WI38 (cell line): ENCODE measurements around the gene ANKRD11.

Source experiments
- H3K4me3 ChIP-seq: 2 replicates; pipeline ENCODE4 v1.5.1; 2011; ENCODE audit warnings: low read depth, mild to moderate bottlenecking, control low read depth, low read length
- TF ChIP-seq, protein P1 (sequence below): IDR thresholded peaks from 2 replicates; pipeline ENCODE4 v1.5.1; 2012; ENCODE audit warnings: low read depth, mild to moderate bottlenecking, control low read depth, low read length

The ANKRD11 gene

DNA sequence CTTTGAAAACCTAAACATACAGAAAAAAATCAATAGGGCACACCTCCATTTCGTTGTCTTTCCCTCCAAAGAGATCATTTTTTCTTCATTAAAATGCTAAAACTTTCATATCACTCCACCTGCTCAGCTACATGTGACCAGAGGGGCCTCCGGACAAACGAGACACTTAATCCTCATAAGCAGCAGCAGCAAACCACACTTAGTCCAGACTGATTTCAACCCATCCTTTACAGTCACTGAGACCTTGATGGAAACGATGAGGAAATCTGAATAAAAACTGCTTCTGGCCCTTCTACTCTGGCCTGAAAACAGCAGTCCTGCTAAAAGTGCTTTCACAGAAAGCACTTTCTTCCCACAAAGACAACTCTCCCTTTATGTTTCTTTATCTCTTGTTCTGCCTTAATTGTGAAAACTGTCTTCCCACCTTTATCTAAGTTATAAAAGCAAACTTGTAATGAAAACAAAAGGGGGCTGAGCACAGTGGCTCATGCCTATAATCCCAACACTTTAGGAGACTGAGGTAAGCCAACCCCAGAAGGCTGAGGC lies 4.6 kb downstream of the ANKRD11 start:
- TF ChIP-seq, protein P1, sequence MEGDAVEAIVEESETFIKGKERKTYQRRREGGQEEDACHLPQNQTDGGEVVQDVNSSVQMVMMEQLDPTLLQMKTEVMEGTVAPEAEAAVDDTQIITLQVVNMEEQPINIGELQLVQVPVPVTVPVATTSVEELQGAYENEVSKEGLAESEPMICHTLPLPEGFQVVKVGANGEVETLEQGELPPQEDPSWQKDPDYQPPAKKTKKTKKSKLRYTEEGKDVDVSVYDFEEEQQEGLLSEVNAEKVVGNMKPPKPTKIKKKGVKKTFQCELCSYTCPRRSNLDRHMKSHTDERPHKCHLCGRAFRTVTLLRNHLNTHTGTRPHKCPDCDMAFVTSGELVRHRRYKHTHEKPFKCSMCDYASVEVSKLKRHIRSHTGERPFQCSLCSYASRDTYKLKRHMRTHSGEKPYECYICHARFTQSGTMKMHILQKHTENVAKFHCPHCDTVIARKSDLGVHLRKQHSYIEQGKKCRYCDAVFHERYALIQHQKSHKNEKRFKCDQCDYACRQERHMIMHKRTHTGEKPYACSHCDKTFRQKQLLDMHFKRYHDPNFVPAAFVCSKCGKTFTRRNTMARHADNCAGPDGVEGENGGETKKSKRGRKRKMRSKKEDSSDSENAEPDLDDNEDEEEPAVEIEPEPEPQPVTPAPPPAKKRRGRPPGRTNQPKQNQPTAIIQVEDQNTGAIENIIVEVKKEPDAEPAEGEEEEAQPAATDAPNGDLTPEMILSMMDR, result no peak
- H3K4me3 ChIP-seq, result no peak overlapping the region

GRCh38 chr16:89484923-89485679 lies 5.3 kb downstream of the ANKRD11 start:
- TF ChIP-seq, protein P1, result no peak
- H3K4me3 ChIP-seq, result no peak overlapping the region

DNA sequence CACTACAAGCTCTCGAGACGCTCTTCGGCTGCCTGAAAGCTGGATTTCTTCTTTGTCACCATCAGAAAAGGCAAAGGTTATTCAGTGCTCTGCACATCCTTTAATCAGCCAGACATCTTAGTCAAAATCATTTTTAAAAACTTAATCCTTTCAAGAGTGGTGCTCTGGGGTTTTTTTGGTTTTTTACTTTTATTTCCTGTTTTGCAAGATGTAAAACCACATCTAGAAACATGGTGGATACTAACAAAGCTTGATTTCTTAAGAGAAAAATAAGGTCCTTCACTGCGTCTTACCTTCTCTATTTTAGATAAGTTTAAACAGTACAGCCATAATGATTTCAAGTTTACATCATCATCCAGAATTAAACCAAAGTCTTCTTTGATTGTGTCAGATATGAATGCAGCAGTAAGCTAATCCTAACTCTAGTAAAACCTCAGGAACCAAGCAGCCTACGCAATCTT lies 6.3 kb downstream of the ANKRD11 start:
- TF ChIP-seq, protein P1, result no peak
- H3K4me3 ChIP-seq, result no peak overlapping the region

- no peak overlapping the region for H3K4me3 ChIP-seq
- TF ChIP-seq, protein P1, result no peak
Measured at GRCh38 chr16:89482817-89483205, 7.5 kb downstream of the ANKRD11 start.

- TF ChIP-seq, protein P1, result no peak
- H3K4me3 ChIP-seq, result no peak overlapping the region
Measured at GRCh38 chr16:89482150-89482816, 8.1 kb downstream of the ANKRD11 start.

GRCh38 chr16:89481356-89481955 lies 8.9 kb downstream of the ANKRD11 start:
- TF ChIP-seq, protein P1, result no peak
- no peak overlapping the region for H3K4me3 ChIP-seq
